RPMI7951 (cell line): ENCODE measurements around the gene ANKHD1. TPM values are rescaled to one million over a fixed set of nuclear protein-coding genes. Genes with fewer than 3 reads are reported as not detected.

Source experiments
- DNase-seq: peaks from one replicate; pipeline ENCODE4 v3.0.0-alpha.2; 2012; ENCODE audit warnings: low read depth
- total RNA-seq: library from RNA; depleted of rRNA; stranded (reverse); fragments of >200 nt; shearing (Covaris generic); gene quantifications from 2 replicates; pipeline ENCODE4 v1.2.3, GENCODE V29; 2014

The ANKHD1 gene
- total RNA-seq, 1 experiment from 2014 or later, result 35.2 TPM

DNA sequence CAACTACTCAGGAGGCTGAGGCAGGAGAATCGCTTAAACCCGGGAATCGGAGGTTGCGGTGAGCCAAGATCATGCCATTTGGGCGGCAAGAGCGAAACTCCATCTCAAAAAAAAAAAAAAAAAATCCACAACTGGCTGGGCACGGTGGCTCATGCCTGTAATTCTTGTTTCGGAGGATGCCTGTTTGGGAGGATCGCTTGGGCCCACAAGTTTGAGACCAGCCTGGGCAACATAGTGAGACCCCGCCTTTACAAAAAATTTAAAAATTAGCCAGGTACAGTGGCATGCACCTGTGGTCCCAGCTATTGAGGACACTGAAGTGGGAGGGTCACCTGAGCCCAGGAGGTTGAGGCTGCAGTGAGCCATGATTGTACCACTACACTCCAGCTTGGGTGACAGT is 144.0 kb downstream of the ANKHD1 start:
- DNase-seq, result no peak

DNA sequence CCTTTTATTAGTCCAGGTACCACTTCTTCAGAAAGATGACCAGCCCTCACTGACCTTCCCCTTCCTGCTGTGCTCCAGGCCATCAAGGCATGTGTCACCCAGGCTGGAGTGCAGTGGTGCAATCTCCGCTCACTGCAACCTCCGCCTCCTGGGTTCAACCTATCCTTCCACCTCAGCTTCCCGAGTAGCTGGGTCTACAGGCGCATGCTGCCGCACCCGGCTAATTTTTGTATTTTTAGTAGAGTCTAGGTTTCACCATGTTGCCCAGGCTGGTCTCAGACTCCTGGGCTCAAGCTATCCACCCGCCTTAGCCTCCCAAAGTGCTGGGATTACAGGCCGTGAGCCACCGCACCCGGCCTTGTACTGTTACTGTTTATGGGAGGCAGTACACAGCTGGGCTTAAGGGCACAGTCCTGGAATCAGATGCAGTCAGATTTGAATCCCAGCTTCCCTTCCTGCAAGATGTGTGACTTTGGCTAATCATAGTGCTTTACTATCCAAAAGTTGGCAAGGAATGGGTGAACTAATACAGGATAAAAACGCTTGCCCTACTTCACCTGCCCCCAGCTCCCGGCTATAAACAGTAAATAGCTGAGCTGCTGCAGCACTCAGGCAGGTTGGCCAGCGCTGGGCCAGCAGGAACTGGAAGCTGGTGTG is 145.3 kb downstream of the ANKHD1 start:
- no peak for DNase-seq

DNA sequence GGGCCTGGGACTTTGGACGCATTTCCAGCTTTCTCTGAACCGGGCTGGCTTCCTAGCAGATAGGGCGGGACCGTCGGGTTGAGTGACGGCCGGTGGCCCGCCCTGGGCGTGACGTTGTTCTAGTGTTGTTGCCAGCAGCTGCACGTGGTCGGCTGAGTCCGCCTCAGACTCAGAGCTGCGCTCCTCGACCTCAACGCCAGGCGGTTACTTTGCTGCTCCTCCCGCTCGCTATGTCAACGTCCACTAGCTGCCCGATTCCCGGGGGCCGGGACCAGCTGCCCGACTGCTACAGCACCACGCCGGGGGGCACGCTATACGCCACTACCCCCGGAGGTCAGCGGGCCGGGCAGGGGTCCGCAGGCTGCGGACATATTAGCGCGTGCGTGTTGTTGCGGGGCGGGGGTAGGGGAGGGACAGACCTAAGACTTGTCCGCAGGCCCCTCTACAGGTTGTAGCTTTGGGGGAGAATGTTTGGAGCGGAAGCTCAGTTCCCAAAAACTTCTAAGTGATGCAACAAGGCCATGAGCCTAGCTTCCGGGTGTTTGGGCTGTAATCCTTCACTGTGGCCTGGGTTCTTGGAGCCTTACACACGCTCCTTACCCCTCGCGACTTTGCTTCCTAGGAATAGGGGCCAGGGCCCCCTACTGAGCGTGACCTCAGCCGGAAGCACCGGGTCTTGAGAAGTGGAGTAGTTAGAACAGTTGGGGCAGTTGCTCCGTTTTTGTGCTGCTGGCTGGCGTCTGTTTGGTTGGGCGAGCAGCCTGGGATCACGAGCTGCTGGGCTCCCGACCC is 146.1 kb downstream of the ANKHD1 start, which contains the start of gene EIF4EBP3:
Gene EIF4EBP3 (plus strand): TSS at position 155 of the 792 bp plus-strand sequence. CDS start 76 bp downstream, at position 231.
- DNase-seq, result peak; percentile 90

DNA sequence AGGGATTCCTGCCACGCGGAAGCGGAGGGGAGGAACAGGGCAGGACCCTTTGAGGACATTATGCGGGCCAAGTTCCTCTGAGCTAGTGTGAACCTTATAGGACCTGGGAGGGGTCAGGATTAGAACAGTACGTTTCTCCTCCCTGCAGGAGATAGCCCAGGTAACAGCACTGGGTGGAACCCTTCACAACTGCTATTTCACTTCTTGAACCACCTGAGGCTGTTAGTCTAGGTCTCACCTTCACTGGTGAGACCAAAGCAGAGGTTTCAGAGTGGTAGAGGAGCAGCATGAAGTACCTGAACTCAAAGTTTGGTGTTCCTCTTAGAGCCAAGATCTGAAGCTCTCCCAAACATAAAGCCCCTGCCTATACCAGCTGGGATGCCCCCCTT is 146.7 kb downstream of the ANKHD1 start:
- DNase-seq, result no peak

DNA sequence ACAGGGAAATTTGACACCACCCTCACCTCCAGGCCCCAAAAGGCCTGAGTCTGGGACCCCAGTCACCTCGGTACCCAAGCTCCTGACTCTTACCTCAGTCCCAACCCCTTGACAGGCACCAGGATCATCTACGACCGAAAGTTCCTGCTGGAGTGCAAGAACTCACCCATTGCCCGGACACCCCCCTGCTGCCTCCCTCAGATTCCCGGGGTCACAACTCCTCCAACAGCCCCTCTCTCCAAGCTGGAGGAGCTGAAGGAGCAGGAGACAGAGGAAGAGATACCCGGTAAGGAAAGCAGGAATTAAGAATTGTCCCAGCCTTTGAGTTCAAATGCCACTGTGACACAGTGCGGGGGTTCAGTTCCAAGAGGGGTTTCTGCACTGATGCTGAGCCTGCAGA is 147.2 kb downstream of the ANKHD1 start:
- DNase-seq, result no peak

DNA sequence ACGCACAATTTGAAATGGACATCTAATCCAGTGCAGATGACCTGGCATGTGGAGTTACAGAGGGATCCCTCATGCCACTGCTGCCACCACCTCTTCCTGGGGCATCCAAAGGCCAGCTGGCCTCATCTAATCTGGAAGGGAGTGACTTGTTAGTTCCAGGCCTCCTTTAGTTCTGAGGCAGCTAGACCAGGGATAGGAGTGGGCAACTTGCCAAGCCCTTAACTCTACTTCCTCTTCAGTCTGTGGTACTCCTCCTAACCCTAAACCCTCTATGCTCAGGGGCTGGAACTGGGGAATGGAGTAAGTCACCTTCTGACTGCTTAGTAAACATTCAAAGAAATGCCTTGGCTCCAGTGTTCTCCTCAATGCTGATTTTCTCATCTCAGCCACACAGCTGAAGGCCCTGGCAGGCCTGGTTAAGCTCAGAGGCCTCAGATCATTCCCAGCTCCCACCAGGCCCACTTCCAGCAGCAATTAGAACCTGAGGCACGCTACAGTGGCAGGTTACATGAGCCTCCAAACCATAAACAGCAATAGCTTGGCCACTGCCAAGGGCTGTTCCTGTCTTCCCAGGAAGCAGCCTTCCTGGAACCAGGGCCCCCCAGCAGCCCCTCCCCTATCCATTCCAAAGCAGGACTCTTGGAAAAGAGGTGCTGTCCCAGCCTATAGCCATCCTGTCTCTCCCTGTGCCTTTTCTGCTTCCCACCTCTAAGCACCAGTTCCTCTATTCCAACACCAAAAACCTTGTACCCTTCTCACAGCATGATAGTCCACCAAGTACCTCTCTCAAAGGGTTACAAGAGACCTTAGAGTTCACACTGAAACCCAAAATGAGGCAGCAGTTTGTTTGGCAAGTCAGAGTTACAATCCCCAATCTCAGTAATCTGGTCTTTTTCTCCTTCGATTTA is 147.9 kb downstream of the ANKHD1 start:
- no peak for DNase-seq

DNA sequence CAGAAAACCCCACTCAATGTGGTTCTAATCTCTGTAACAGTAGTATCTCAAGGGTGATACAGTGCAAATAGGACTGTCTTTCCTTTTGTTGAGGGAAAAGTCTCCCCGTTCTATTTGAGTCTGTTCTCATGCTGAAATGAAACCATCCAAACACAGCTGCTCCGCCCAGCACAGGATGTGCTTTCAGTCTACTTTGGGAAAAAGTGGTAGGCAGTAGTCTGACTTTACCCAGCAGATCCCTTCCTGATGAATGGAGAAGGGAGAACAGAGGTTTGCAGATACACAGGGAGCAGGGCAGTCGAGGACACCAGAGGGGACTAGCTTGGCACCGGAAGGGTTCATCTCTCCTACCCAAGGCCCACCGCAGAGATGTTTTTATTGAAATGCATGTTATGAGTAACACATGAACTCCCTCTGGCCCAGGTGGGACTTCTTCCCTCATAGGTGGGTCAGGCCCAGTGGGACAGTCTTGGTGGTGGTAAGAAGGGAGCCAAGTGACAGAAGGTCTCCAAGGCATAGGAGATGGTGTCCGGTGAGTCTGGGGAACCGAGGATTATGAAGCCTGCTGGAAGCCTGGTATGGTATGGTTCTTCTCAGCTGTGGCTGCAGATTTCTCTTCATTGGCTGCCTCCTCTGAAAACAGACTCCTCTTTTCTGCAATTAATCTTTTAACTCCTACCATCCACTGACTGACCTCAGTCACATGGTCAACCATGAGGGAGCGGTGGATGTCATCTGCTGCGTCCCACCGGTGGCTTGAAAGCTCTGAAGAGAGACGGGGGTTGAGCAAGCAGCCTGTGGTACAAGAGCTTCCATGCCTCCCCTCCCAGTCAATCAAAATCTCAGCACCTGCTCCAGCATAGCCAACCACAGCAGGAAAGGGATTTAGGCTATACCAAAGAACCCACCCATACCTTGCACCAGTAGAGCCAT is 148.8 kb downstream of the ANKHD1 start:
- no peak for DNase-seq

DNA sequence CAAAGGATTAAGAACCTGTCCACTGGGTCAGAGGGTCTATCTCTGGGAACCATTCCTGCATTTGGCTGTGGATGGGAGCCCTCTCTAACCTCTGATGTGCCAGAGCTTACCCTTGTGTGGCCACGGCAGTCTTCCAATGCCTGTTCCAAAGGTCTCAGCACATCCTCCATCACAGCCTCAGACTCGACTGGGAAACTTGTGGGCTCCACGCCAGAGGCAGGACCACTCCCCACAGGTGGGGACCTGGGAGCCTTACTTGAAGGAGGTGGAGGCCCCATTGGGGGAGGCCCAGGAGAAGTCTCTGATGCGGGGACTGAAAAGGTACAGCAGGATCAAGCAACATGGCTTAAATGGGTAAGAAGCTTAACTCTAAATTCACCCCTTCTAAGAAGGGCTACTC is 150.2 kb downstream of the ANKHD1 start:
- no peak for DNase-seq

DNA sequence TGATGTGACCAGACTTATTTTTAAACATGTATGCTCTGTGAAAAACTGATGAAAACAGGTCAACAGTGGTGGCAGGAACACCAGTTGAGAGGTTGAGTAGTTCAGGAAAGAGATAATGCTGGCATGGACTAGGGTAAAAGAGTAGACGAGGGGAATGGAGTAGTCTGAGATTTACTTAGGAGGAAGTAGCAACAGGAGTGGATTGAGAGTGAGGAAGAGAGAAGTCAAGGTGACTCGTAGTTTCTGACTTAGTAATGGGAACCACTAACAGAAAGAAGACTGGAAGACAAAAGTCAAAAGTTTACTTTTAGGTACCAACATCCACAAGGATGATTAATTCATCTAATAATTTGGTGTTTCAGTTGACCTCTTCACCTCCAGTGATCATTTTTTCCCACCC is 152.0 kb downstream of the ANKHD1 start:
- DNase-seq, result no peak

DNA sequence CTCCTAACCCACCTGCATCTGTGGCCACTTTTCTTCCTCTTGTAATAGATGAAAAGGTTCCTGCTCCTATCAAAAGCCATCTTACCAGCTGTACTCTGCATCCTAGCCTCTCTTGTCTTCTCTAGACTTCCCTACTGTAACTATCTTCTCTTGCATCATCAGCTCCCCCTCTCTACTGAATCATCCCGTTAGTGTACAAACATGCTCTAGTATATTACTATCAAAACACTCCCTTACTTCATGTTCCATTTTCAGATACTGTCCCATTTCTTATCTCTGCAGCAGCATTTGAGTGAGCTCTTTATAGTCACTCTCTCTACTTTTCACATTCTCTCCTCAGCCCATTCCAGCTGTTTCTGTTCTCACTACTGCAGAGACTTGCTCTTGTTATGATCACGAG is 152.8 kb downstream of the ANKHD1 start:
- DNase-seq, result no peak

DNA sequence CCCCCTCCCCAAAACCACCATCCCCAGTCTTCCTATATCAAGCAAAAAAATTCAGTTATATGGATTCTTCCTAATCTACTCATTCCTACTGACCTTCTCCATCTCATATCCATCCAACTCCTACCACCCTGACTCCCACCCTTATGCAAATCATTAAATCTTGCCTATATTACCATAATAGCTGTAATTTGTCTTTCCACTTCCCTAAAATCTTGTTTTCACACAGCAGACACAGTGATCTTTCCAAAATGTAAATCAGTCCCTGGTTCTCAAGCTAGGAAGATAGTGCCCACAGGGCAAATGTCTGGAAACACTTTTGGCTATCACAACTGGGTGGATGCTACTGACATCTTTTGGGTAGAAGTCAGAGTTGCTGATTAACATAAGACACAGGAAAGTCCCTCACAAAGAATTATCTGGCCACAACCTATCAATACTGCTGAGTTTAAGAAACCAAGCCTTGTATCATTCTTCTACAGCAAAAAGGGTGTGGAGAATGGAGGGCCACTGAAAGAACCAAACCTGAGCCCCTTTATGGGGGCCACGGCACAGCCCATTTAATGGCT is 154.2 kb downstream of the ANKHD1 start:
- no peak for DNase-seq

DNA sequence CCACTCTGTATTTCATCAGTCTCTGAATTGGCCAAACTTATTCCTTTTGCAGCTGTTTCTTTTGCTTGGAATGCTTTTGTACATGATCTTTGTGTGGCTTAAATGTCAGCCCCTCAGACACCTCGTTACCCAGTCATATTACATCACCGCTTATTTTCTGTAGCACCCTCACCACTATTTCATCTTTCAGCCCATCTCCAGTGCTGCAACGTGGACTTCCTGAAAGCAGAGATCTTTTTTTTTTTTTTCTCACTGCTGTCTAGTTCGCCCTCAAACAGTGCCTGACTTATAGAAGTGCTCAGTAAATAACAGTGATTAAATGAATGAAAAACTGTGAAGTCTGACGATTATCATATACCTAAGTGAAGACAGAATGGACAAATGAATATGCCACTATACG is 154.8 kb downstream of the ANKHD1 start:
- DNase-seq, result no peak

DNA sequence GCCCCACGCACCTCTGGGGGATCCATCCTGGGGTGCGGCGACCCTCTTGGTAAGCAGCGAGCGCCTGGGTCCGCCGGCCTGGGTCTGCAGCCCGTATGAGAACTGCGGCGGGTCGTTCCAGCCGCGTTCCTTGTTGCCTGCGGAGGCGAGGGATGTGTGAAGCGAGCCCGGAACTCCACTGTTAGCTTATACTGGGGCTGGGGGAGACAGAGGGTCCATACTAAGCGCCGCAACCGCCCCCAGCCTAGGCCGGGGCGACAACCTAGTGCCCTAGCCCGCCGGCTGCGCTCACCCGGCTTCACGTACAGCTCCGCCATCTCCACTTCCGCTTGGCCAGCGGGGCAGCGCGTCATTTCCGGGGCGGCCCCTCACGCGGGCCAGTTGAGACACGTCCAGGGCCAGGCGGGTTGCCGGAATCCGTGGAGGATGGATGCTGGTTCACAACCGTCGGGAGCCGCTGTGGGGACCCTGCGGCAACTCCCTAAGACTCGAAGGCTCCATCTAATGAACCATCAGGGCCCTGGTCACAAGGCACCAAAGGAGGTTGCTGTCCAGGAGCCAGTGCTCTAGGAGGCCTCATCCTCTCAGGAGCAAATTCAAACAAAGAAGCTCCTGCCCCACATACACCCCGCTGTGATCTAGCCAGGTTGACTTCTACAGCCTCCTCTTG is 155.6 kb downstream of the ANKHD1 start, which contains the start of gene SRA1:
Gene SRA1 (minus strand): TSS at position 338 of the 670 bp plus-strand sequence. CDS start 21 bp downstream, at position 317.
- DNase-seq, result peak; percentile 85

DNA sequence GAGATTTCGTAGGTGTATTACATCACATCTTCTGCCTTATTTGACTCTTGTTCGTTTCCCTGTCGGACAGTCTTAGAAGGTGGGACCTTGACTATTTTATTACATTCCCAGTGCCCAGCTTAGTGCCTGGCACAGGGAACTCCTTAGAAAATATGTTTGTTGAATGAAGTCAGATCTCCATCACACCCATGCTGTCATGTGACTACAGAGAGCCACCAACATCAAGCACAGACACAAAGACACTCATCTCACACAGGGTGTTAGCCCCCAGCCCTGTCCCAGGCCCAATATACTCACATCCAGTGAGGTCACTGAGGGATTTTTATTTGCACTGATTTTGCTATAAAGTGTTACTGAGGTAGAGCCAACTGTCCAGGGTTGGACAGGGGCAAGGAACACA is 156.3 kb downstream of the ANKHD1 start:
- no peak for DNase-seq

DNA sequence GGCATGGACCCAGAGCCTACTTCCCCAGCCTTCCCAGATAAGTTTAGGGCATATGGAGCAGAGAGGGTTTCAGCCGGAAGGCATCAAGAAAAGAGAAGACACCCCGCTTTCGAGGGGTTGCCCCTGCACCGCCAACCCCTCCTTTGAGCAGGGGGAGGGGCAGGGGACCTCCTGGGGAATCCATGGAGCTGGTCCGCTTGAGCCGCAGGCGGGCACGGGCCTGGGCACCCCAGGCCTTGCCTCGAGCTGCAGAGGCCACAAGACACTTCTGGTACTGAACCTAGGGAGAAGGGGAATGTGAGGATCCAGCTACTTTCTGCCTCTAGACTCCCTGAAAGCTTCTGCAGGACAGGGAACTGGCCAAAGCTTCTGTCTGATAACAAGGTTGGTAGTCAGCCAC is 156.9 kb downstream of the ANKHD1 start:
- DNase-seq, result no peak

DNA sequence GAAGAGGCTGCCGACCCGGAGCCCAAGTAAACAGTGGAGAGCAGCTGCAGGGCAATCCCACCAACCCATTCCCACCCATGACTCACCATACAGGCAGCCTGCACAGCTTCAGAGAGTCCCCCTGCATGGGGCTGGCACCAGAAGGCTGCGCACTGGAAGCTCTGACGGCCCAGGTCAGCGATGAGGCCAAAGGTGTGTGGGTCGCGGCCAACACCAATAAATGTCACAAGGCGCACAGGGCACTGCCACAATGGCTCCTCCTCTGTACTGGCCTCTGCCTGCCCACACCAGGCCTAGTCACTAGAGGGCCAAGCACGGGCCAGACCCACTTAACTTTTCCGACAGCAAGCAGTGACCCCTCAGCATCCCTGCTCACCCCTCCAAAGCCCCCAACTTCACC is 158.6 kb downstream of the ANKHD1 start:
- DNase-seq, result no peak

DNA sequence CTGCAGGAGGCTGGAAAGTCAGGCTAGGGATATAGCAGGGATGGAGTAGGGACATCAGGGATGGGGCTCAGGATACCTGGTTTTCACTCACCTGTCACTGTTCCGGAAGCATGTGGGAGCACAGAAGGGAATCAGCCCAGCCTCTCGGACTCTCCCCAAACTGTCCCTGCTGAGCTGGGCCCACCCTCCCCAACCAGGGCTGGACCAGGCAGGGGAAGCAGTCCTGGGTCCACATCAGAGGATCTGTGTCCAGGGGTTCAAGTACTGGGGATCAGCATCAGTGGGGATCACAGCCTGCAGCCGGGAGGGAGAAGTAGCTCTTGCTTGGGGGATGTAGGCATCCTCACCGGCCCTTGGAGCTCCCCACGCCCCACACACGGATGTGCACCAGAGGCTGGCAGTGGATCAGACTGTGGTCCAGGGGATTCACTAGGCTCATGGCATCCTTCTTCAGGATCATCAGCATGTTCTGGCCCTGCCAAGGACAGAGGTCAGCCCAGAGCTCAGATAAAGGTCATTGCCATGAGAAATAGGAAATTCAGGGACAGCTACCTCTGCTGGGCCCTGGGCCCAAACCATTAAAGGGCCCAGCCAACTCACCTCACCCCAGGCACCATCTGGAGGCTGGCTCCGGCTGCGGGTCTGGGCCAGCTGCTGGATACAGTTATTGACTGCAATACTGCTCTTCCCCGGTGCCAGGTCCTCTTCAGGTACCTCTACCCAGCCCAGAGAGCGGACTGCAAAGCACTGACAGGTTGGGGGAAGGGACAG is 160.3 kb downstream of the ANKHD1 start:
- no peak for DNase-seq

DNA sequence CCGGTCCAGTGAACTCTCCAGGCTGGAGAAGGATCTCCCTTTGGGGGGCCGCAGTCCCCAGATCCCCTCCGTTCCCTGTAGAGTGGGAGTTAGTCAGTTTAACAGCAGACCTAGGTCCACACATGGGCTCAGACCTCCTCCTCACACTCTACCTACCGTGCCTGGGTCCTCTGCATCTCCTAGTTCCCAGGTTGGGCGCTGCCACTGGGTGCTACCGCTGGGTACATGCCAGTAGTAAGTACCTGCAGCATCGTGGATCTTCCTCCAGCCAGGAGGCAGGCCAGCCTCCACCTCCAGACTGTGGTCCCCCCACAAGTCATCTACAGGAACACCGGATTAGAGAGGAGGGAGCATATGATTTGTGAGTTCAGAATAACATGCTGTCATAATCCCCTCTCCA is 162.0 kb downstream of the ANKHD1 start:
- DNase-seq, result no peak
